B cell (primary cell): Measurements from ENCODE around the gene MYO18A. TPM values are rescaled to one million over a fixed set of nuclear protein-coding genes. Genes with fewer than 3 reads are reported as not detected.

Source experiments
- ATAC-seq: fragments of 200-7000 bp; cut with Tn5 transposase; one replicate; pipeline ENCODE4 v1.10.0; 2021; ENCODE audit warnings: low read depth, mild to moderate bottlenecking, moderate number of reproducible peaks, moderate library complexity
- CTCF ChIA-PET: fragments of 350-600 bp; sonication (Branson Sonifier 250); formaldehyde crosslinking; loops from one replicate; lab custom pipeline; 2021; ENCODE audit warnings: antibody characterized with exemption, inconsistent platforms; lab: Charles Lee
- POLR2A ChIA-PET: fragments of 350-600 bp; sonication (Branson Sonifier 250); formaldehyde crosslinking; loops from one replicate; lab custom pipeline; 2021; ENCODE audit warnings: antibody characterized with exemption; lab: Charles Lee
- DNase-seq: peaks from one replicate; pipeline ENCODE4 v3.0.0; 2013
- H2AFZ ChIP-seq: 2 replicates; pipeline ENCODE4 v1.6.1; 2012; ENCODE audit warnings: mild to moderate bottlenecking, low read depth, low read length; ENCODE audit not compliant: insufficient read depth, poor library complexity, severe bottlenecking
- H3K27ac ChIP-seq, 2 donors: 1 replicate in 1 of 2; 2 replicates in 1 of 2; pipeline ENCODE4 v1.5.1; 2012 to 2013; ENCODE audit warnings: low read length in 2 of 2, mild to moderate bottlenecking in 2 of 2, moderate library complexity in 1 of 2
- H3K27me3 ChIP-seq, 4 experiments: fragments of 200-600 bp in 1 of 4; sonication (generic) in 1 of 4; replicated peaks in 1 of 4; 1 replicate in 2 of 4; 2 replicates in 2 of 4; pipeline versions ENCODE4 v1.6.1 to v1.7.0; 2013 to 2016; ENCODE audit warnings: low read length in 3 of 4, mild to moderate bottlenecking in 2 of 4, mixed read lengths in 1 of 4, moderate library complexity in 1 of 4; ENCODE audit not compliant: insufficient read depth in 4 of 4, control insufficient read depth in 3 of 4; ENCODE audit errors: control extremely low read depth in 1 of 4
- H3K36me3 ChIP-seq, 2 experiments: replicated peaks in 1 of 2; 1 replicate in 1 of 2; 2 replicates in 1 of 2; pipeline versions ENCODE4 v1.6.1 to v1.7.1; 2013; ENCODE audit warnings: low read length in 1 of 2; ENCODE audit not compliant: insufficient read depth in 2 of 2, control insufficient read depth in 1 of 2; ENCODE audit errors: control extremely low read depth in 1 of 2, extremely low read depth in 1 of 2
- H3K4me1 ChIP-seq, 2 donors: fragments of 200-600 bp in 1 of 2; sonication (generic) in 1 of 2; 1 replicate in 1 of 2; 2 replicates in 1 of 2; pipeline versions ENCODE4 v1.5.1 to v1.6.1; 2013 to 2017; ENCODE audit warnings: low read length in 2 of 2; ENCODE audit not compliant: control insufficient read depth in 2 of 2, insufficient read depth in 2 of 2
- H3K4me2 ChIP-seq: replicated peaks from 2 replicates; pipeline ENCODE3; 2012; ENCODE audit warnings: mild to moderate bottlenecking, low read depth, low read length; ENCODE audit not compliant: poor library complexity, severe bottlenecking
- H3K4me3 ChIP-seq, 5 experiments: fragments of 200-600 bp in 1 of 5; sonication (generic) in 1 of 5; 1 replicate in 3 of 5; 2 replicates in 2 of 5; pipeline versions ENCODE4 v1.5.1 to v1.7.0; 2011 to 2016; ENCODE audit warnings: low read length in 4 of 5, mild to moderate bottlenecking in 4 of 5, low read depth in 2 of 5, control low read depth in 1 of 5, moderate library complexity in 1 of 5; ENCODE audit not compliant: insufficient read depth in 1 of 5; ENCODE audit errors: control extremely low read depth in 1 of 5, extremely low read depth in 1 of 5
- H3K79me2 ChIP-seq: fragments of 200-600 bp; sonication (generic); one replicate; pipeline ENCODE4 v1.6.0; 2016; ENCODE audit warnings: low read length; ENCODE audit not compliant: control insufficient read depth, insufficient read depth
- H3K9ac ChIP-seq: fragments of 200-600 bp; sonication (generic); 2 replicates; pipeline ENCODE4 v1.6.1; 2017; ENCODE audit warnings: mild to moderate bottlenecking, low read length, moderate library complexity
- H3K9me3 ChIP-seq, 3 donors: one replicate each; pipeline versions ENCODE4 v1.6.1 to v1.7.1; 2013; ENCODE audit warnings: low read length in 2 of 3; ENCODE audit not compliant: control insufficient read depth in 2 of 3, insufficient read depth in 1 of 3; ENCODE audit errors: control extremely low read depth in 1 of 3
- H4K20me1 ChIP-seq: 2 replicates; pipeline ENCODE4 v1.6.0; 2012; ENCODE audit warnings: mild to moderate bottlenecking, low read length; ENCODE audit not compliant: insufficient read depth, control insufficient read depth, poor library complexity, severe bottlenecking
- H3K27ac Mint-ChIP-seq: one replicate; pipeline ENCODE4 v1.8.0; 2021; ENCODE audit warnings: mixed read lengths
- H3K27me3 Mint-ChIP-seq: one replicate; pipeline ENCODE4 v1.8.0; 2021; ENCODE audit warnings: mixed read lengths
- H3K4me1 Mint-ChIP-seq: one replicate; pipeline ENCODE4 v1.8.0; 2021; ENCODE audit warnings: mixed read lengths
- H3K4me3 Mint-ChIP-seq: one replicate; pipeline ENCODE4 v1.8.0; 2021; ENCODE audit warnings: mixed read lengths
- H3K9me3 Mint-ChIP-seq: one replicate; pipeline ENCODE4 v1.8.0; 2022; ENCODE audit warnings: mixed read lengths; ENCODE audit not compliant: insufficient read depth
- CTCF ChIP-seq: fragments of 200-600 bp; IDR thresholded peaks from one replicate; pipeline ENCODE4 v1.8.0; 2022; ENCODE audit warnings: antibody characterized with exemption, mild to moderate bottlenecking
- EZH2 ChIP-seq: IDR thresholded peaks from 2 replicates; pipeline ENCODE4 v1.6.1; 2012; ENCODE audit warnings: borderline replicate concordance, low read depth, mild to moderate bottlenecking, moderate library complexity, low read length; ENCODE audit not compliant: insufficient read depth, poor library complexity, severe bottlenecking
- WGBS: methylation state at CpG from one replicate; pipeline ENCODE4 v1.1.5; 2013; ENCODE audit warnings: missing lambda C conversion rate; ENCODE audit not compliant: insufficient coverage; 5-methylcytosine and 5-hydroxymethylcytosine counted together
- intact Hi-C: fragments of 100-400 bp; cut with micrococcal nuclease; formaldehyde crosslinking; loops from one replicate; pipeline ENCODE4 v1.10.0; 2022
- polyA plus RNA-seq: library from polyadenylated mRNA; depleted of rRNA; stranded (reverse); fragments of >200 nt; gene quantifications from 2 replicates; pipeline ENCODE4 v1.2.3, GENCODE V29; 2012
- total RNA-seq, 2 donors: library from RNA; stranded (reverse); fragments of 120-200 nt in 1 of 2; gene quantifications; 1 replicate in 1 of 2; 2 replicates in 1 of 2; pipeline versions ENCODE4 v1.2.3 to v1.2.4, GENCODE V29; 2013 to 2022

MYO18A gene
- total and polyA plus RNA-seq, 2 donors (not counting 1 experiment from before 2014, with no cell fraction given): 72.2 to 155 TPM

GRCh38 chr17:29189355-29189754 lies 9.2 kb upstream of the MYO18A start:
- no peak overlapping the region for H3K9ac ChIP-seq
- H3K27me3 ChIP-seq: no peaks in the 10 kb centered on the region
- Mint-ChIP-seq H3K27me3 (peaks cover 6% of the 10 kb centered on the region), H3K4me1 (no peaks in the 10 kb centered on the region), H3K4me3 (no peak overlapping the region), H3K27ac (no peak overlapping the region), H3K9me3 (no peaks in the 10 kb centered on the region)
- intact Hi-C loops: no loop called here
- ChIA-PET POLR2A (no interaction called here), CTCF (interaction anchor here (0.7 to 0.8 kb wide), 3 partner anchors 10 to 1178 kb away, joined by 3 to 6 read pairs (median 3); no protein-coding TSS in a partner anchor)
- H2AFZ ChIP-seq: no peak overlapping the region
- H3K79me2 ChIP-seq: no peaks in the 10 kb centered on the region
- no CpG with 5 or more reads among the region's 2 CpGs for WGBS
- H4K20me1 ChIP-seq: no peaks in the 10 kb centered on the region
- H3K4me1 ChIP-seq: no peaks in the 10 kb centered on the region
- H3K9me3 ChIP-seq: no peaks in the 10 kb centered on the region
- ATAC-seq (no peak), DNase-seq (no peak)
- H3K36me3 ChIP-seq: no peaks in the 10 kb centered on the region
- H3K4me3 ChIP-seq: no peak overlapping the region
- TF ChIP-seq EZH2 (no peak), CTCF (no peak)
- no peak overlapping the region for H3K4me2 ChIP-seq
- H3K27ac ChIP-seq: no peak overlapping the region

GRCh38 chr17:29181226-29181625 lies 1.0 kb upstream of the MYO18A start:
- Histone ChIP-seq H3K4me2 (no peak overlapping the region), H3K4me1 (peaks cover 5 to 25% of the 10 kb centered on the region in 2 donors), H3K9me3 (no peaks in the 10 kb centered on the region), H3K79me2 (no peaks in the 10 kb centered on the region), H4K20me1 (no peaks in the 10 kb centered on the region), H2AFZ (peak overlapping the region; percentile 96), H3K36me3 (no peaks in the 10 kb centered on the region), H3K27me3 (peaks cover 0 to 2% (median 0%) of the 10 kb centered on the region in 4 experiments), H3K9ac (no peak overlapping the region), H3K4me3 (no peak overlapping the region), H3K27ac (no peak overlapping the region)
- no peak overlapping the region for H3K27ac Mint-ChIP-seq
- peaks cover 4% of the 10 kb centered on the region for H3K9me3 Mint-ChIP-seq
- no peak for TF ChIP-seq CTCF
- no peak for DNase-seq
- H3K27me3 Mint-ChIP-seq: peaks cover 7% of the 10 kb centered on the region
- POLR2A ChIA-PET: interaction anchor here (0.7 to 1.2 kb wide), 2 partner anchors 32 to 34 kb away, joined by 3 read pairs; no protein-coding TSS in a partner anchor
- intact Hi-C loops: loop anchor here (2.0 kb wide), 1 partner anchor 64 kb away; no protein-coding TSS in a partner anchor
- WGBS: 100% methylated on average over 1 of the region's 1 CpG
- H3K4me1 Mint-ChIP-seq: peaks cover 13% of the 10 kb centered on the region
- ATAC-seq: no peak
- CTCF ChIA-PET: interaction anchor here (0.7 to 8.8 kb wide), 12 partner anchors 10 to 188 kb away, joined by 3 to 225 read pairs (median 8); no protein-coding TSS in a partner anchor
- peak overlapping the region; percentile 69 for H3K4me3 Mint-ChIP-seq
